CD1c-positive myeloid dendritic cell (primary cell): ENCODE data around the gene STOML3.
"Not testable (repeated sequence)": the region's sequence is repeated elsewhere in the genome, so short reads cannot be mapped to it uniquely, and the experiment has no call there.

Experiments
- DNase-seq: peaks from one replicate; pipeline ENCODE4 v3.0.0-alpha.2; 2016; ENCODE audit errors: extremely low spot score

STOML3 gene, protein sequence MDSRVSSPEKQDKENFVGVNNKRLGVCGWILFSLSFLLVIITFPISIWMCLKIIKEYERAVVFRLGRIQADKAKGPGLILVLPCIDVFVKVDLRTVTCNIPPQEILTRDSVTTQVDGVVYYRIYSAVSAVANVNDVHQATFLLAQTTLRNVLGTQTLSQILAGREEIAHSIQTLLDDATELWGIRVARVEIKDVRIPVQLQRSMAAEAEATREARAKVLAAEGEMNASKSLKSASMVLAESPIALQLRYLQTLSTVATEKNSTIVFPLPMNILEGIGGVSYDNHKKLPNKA

DNA sequence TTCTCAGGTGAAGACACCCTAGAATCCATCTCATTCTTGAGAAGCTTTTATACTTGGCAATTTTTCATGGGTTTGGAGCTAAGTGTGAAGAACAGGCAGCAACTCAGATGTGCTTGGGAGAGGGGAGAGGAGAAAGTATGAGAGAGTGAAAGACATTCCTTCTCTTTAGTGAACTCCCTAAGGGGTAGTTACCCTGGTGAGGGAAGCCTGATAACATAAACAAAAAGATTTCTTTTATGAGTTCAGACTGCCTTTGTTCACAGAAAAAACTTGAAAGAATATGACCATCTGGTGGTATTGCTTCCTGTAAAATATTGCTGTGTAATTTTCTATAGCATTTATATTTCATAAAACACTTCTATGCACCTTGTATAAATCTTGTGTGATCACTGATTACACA lies at the start of gene STOML3:
Gene STOML3 (minus strand): TSS at position 139 of the 400 bp plus-strand sequence. CDS start 110 bp downstream, at position 29.
- DNase-seq: no peak

DNA sequence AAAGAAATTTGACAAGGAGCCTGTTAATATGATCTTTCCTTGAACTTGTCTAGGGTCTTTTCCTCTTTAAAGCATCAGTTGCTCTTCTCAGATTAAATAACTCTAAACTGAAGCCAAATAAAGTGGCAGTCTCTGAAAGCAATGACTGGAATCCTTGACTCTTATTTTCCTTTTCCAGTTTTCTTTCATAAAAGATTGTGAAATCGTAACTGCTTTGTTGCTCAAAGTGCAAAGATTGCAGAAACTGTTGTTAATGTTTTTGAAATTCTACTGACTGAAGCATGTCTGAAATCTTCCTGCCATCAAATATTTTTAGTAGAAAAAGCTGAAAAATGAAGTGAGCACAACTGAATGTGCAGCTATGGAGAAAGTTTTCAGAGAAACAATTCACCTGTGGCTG lies 49.6 kb upstream of the STOML3 start:
- DNase-seq: peak; percentile 23

DNA sequence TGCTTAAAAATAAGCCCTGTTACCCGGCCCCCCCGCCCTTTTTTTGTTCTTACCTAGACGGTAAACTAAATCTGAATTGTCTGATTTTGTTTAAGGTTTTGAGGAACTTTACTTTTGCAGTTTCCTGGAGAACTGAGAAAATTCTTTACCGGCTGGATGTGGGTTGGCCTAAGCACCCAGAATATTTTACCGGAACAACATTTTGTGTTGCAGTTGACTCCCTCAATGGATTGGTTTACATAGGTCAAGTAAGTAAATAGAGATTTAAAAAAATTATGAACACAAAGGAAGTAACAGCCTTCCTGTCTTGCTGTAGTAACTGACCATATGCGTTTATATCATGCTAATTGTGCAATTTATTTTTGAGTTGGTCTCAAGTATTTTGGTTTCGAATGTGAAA lies 48.4 kb upstream of the STOML3 start:
- DNase-seq: peak; percentile 73

DNA sequence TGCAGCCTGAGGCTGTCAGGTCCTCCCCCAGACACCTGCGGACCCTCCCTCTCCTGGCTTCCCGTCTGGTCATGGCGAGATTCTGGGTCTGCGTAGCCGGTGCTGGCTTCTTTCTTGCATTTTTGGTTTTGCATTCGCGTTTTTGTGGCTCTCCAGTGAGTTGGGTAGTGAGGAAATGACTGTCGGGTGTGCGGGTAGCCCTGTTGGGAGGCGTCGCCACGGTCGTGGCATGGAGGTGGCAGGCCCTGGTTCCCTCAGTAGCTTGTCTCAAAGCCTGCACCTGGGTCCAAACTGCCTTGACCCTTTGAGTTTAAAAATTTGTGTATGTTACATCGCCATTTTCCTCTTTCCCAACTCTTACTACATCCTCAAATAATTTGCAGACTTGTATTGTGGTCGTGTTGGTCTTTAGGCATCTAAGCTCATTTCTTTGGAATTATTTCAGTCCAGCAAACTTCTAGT lies 48.0 kb upstream of the STOML3 start:
- peak; percentile 35 for DNase-seq

DNA sequence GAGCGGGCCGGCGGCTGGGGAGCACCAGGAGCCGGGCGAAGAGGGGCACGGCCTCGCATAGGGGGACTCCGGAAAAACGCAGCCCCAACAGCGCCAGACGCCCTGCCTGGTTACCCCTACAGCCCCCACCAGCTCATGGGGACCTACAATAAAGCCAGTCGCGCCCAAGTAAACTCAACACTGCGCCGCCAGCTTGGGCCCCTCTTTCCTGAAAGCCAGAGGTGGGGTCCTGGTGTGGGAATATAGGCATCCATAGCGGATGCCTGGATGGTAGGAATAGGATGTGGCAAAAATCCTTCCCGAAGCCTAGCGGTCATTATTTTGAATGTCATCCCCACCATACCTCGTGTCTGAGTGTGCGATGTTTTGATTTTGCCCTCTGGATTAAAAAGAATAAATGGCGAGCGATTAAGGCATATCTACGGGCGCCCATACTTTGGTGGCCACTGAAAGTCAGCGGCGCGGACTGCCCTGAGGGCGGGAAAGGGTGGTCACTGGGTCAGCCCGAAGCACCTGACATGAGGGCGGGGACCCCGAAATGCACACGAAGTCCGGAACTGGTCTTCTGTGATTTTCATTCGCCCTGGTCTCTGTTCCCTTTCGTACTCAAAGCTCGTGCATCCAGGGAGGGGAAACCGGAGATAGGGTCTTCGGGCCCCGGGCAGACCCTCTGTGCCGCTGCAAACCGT lies 47.4 kb upstream of the STOML3 start, which contains the start of the genes NHLRC3 and PROSER1:
Gene NHLRC3 (plus strand): TSS at position 577 of the 689 bp plus-strand sequence. CDS start 184 bp downstream, outside the sequence.
Gene PROSER1 (minus strand): TSS at position 210 of the 689 bp plus-strand sequence. CDS start 847 bp downstream, outside the sequence.
- DNase-seq: peak; percentile 89

DNA sequence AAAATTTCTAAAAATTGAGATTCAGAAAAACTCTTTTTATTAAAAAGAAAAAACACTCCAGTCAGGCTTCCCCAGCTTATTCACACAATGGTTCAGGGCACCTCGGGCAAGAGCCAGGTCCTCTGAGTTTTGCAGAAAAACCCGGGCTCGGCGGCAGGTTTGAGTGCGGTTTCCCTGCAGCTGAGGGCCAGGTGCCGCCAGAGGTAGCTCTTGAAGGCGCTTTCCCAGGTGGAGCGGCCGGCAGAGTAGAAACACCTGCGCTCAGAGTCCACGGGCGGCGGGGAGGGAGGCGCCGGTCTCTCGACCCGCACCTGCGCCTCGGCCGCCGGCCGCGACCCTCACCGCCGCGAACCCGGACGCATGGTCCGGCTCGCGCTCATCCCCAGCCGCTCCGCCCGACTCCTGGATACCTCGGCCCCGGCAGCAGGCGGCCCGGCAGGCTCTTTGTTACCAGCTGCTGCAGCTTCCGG lies 46.8 kb upstream of the STOML3 start:
- no peak for DNase-seq

DNA sequence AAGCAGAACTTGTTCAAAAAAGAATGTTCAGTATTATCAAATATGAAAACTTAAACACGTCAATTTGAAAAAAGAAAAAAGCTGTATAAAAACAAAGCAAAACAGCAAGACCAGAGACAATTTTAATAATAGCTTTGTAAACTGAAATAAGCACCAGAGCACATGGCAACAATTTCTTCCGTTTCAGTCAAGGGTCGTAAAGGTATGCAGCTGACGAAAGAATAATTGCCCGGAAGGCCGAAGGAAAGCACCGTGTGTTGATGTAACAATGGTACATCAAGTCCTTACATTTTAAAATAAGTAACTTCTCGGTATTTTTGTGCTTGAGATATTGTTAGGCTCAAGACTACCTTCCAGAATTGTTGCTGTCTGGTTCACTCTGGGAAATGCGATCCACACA lies 45.6 kb upstream of the STOML3 start:
- DNase-seq: no peak

DNA sequence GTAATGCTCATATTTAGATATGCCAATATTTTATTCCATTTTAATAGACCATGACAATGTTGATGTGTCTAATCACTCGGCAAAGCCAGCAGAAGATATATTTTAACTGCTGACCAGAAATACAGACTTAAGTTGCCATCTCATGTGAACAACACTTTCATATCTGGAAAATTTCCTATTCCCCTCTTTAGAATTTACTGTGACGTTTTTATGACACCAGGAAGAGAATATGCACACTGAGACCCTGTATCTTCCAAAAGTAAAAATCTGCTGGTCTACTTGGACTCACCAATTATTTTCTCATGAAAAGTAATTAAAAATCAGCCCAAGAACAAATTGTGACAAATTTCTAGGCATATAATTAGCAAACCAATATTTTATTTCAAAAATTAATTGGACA lies 45.2 kb upstream of the STOML3 start:
- no peak for DNase-seq

DNA sequence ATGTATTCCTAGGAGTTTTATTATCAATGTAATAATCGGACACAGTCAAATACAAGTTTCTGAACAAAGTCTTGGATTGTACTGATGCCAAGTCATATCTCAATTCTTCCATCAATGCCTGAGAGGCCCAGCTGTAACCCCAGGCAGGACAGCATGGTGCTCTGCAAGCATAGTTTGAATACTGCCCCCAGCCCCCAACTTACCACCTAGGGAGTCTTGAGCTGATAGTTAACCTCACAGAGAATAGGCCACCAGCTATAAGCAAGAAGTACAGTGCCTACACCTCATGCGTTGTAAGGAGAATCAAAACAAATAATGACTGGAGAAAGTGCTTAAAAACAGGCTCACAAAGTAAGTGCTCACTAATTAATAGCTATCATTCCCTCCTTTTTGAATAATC lies 44.6 kb upstream of the STOML3 start:
- no peak for DNase-seq

DNA sequence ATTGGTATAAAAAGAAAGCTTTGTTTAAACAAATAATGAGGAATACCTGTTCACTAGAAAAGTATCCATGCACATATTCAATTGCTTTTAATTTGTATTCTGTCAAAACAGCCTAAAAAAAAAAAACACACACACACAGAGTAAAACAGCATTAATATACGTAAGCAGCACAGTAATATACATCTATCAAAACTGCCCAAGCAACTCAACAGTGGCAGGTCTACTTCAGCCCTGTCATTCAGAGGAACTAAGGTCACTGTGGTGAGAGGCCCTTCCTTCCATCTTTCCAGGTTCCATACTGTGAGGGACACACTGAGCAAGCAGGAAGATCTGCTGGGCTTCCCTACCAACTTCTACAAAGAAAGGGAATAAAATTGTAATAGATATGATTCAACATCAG lies 43.5 kb upstream of the STOML3 start:
- DNase-seq: no peak

DNA sequence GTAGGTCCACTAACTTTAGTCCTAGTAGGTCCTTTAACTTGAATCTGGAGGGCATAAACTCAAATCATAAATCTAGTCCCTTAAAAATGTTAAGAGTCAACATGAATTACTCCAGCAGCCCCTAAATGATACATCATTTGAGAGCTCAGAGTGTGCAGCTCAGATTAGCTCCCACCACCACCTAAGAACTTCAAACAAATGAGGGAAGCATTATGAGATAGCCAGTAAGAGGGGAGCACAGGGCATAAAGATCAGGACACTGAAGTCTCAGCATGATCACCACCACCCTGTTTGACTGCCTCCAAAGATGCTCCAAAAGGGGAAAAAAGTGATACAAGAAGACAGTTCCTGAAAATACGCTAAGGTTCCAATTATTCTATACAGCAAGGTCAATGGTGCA lies 41.5 kb upstream of the STOML3 start:
- DNase-seq: no peak

DNA sequence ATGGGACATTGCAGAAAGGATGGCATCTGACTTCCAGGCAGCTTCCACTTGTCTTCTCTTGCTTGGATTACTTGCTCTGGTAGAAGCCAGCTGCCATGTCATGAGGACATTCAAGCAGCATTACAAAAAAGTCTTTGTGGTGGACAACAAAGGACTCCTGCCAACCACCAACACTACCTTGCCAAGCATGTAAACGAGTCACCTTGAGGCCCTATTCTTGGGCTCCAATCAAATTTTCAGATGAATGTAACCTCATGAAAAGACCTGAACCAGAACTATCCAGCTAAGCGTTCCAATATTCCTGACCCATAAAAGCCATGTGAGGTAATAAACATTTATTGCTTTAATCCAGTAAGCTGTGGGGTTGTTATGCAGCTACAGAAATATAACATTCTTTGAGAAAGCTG lies 34.8 kb upstream of the STOML3 start:
- DNase-seq: no peak

DNA sequence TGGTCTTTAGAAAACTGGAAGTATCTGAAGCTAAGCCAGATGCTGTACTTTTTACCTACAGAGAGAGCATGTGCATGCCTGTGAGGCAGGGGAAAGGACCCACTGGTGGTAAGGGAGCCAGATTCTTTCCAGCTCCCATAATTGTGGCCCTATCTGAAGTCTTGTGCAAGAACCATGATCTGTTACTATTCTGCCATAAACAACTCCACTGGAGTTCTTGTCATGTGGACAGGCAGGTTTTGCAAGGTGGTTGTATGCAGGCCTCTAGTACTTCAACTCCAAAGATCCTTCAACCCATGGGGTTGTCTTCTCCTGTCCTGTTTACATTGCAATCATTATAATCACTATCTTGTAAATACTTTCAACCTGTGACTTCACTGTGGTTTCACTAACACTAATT lies 33.1 kb upstream of the STOML3 start:
- DNase-seq: no peak

DNA sequence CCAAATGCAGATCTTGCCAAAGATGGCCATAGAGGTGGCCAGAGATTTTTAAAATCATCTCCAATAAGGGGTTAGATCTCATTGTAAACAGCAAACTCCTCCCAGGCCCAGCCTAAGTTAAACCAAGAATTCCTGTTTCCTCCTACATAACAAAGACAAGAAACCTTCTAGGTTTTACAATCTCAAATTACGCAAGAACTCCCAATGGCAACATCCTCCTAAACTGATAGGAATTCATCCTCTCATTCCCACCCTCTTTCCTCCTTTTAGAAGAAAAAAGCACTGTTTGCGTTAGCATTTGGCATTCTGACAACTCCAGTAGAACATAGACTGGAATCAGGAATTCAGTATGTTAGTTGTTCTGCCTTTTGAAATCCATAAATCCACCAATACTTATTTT lies 32.7 kb upstream of the STOML3 start:
- DNase-seq: no peak

DNA sequence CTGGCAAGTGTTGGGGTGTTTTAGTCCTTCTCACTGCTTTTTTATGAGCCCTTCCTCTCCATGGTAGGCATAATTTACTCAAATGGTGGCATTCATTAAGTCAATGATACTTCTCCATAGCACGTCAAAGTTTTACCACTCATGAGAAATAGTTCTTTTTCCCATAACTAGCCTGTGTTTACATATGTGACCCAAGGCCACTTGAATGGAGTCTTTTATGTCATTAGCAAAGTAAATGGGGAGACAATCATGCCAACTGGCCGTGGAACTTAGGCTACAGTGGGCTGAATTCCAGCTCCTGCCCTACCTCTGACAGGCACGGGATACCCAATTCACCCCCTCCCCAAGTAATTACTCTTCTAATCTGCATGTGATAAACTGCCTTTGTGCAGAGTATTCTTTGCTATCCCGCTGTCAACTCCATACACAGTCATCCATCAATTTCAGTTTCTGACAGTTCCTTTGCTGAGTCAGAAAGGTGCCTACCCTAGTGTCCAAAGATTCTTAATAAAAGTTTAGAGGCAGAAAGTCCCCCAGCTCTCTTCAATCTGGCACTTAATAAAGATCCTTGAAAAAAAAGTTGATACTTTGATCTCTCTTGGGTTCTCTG lies 30.3 kb upstream of the STOML3 start:
- no peak for DNase-seq

DNA sequence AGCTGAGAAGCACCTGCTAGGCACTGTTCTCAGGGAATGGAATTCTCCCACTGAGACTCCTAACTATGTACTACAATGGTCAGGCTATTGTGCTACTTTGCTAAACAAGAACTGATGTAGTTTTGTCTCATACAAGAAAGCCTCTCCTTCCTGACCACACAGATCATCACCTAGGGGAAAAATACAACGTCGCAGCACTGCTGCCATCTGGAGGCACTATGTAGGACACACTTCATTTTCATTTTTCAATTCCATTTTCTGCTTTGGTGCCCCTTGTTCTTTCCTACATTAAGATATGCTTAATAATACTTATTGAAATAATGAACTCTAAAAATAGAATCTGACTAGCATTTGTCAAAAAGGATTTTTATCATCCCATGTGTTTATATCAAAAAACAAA lies 26.2 kb upstream of the STOML3 start:
- DNase-seq: no peak

DNA sequence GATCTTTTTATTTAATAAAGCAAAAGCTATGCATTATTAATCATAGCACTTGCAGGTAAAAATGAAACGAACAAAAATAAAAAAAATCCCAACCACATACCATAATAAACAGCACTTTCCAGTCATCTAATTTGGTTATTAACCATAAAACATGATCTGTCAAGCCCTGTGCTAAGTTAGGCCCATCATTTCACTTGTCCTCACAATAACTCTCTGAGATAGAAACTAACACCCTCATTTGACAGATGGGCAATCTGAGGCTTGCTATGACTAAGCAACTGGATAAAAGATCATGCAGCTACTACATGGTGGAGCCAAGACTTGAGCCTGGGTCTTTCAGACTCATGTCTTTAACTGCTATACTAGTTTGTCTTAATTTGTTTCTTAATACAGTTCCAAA lies 25.5 kb upstream of the STOML3 start:
- DNase-seq: no peak

DNA sequence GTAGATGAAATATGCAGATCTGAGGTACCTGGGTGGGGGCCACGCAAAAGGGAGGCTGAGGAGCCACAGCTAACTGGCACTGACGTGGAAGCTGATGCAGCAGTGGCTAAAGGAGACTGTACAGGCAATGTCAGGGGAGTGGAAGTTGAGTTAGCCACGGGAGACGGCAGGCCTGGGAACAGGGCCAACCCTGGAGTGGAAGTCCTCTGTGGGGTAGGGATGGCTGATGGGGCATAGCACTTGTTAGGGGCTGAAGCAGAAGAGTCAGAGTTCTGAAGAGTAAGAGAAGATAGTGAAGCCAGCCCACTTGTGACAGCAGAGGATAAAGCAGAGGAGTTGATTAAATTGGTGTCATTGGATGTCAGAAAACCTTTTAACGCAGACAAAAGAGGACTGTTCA lies 22.8 kb upstream of the STOML3 start:
- DNase-seq: no peak

DNA sequence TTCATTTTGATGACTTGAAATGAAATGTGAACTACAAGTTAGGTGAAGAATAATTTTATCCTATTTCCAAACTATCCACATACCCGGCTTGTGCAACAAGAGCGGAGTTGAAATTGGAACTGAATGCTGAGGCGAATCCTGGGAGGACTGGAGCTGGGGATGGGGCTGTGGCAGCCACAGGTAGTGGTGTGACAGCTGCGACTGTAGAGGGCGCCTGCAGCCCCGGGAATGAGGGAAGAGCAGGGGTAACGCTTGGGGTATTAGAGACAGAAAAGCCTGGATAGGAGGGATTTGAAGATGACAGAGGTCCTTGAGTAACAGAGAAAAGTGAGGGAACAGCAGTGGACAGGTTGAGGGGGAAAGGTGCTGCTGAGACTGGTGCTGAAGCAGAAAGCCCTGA lies 22.0 kb upstream of the STOML3 start:
- DNase-seq: no peak

DNA sequence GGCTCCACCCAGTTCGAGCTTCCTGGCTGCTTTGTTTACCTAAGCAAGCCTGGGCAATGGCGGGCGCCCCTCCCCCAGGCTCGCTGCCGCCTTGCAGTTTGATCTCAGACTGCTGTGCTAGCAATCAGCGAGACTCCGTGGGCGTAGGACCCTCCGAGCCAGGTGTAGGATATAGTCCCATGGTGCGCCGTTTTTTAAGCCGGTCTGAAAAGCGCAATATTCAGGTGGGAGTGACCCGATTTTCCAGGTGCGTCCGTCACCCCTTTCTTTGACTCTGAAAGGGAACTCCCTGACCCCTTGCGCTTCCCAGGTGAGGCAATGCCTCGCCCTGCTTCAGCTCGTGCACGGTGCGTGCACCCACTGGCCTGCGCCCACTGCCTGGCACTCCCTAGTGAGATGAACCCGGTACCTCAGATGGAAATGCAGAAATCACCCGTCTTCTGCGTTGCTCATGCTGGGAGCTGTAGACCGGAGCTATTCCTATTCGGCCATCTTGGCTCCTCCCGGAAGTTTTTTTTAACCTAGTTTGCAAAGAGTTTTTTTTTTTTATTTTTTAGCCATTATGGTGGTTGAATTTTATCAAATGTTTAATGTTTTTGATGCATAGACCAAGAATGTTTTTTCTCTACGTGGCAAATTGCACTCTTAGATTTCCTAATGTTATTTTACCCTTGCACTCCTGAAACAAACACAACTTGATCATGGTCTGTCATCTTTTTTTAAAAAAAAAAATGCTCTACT lies 15.9 kb upstream of the STOML3 start:
- not testable (repeated sequence) for DNase-seq

DNA sequence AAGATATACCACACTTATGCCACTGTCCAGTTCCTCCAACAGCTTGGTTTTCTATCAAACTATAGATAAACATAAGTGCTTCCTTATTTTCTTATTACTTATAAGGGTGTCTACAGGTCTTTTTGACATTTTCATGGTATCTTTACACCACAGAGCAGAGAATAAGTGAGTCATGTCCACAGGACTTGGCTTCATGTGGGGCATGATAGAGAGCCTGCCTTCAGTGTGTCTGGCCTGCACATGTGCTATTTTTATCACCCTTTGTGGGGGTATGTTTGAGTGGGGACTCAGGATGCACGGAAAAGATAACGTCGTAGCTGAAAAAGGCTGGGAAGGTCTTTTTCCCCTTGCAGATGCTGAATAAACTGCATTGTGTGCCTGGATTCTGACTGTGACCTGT lies 8.1 kb upstream of the STOML3 start:
- no peak for DNase-seq

DNA sequence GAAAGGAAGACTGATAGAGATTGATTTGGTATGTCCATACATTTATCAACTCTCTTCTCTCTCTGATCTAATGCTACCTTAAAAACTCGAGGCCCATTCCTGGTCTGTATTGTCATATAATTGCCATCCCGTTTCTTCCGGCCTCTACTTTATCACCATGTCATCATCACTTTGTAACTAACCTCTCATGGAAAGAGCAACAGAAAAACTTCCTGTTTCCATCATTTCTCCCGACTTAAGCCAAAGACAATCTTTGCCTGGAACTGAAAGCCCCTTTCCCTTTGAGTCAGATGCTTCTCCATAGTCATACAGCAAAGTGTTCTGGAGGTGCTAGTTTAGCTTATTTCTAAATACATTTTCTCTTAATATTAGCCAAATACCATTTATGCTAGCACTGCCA lies 2.8 kb upstream of the STOML3 start:
- no peak for DNase-seq
